Neural cell (in vitro differentiated cells): ENCODE data around the gene HPGD.

ENCODE experiments used
- CTCF ChIP-seq: fragments of 450-650 bp; IDR thresholded peaks from 2 replicates; pipeline ENCODE4 v1.5.1; 2014; ENCODE audit warnings: antibody characterized with exemption, mild to moderate bottlenecking, moderate library complexity; ENCODE audit not compliant: poor library complexity, severe bottlenecking
- EP300 ChIP-seq: fragments of 450-650 bp; conservative IDR thresholded peaks from 2 replicates; pipeline ENCODE4 v1.6.1; 2014; ENCODE audit warnings: antibody characterized with exemption, mild to moderate bottlenecking, moderate library complexity; ENCODE audit not compliant: poor library complexity, severe bottlenecking
- EZH2 ChIP-seq: fragments of 200-600, 300-800 bp; shearing (Covaris generic), sonication (generic); IDR thresholded peaks from 2 replicates; pipeline ENCODE4 v1.6.1; 2014; ENCODE audit warnings: antibody characterized with exemption, low read length, borderline replicate concordance, mild to moderate bottlenecking; ENCODE audit not compliant: insufficient read depth, poor library complexity, severe bottlenecking
- MXI1 ChIP-seq: fragments of 450-650 bp; conservative IDR thresholded peaks from 2 replicates; pipeline ENCODE4 v1.6.1; 2014; ENCODE audit warnings: antibody characterized with exemption, mild to moderate bottlenecking; ENCODE audit not compliant: poor library complexity, severe bottlenecking
- POLR2AphosphoS5 ChIP-seq: IDR thresholded peaks from 2 replicates; pipeline ENCODE4 v1.6.1; 2012
- RAD21 ChIP-seq: fragments of 450-650 bp; conservative IDR thresholded peaks from 2 replicates; pipeline ENCODE4 v1.6.1; 2014; ENCODE audit warnings: antibody characterized with exemption, mild to moderate bottlenecking, moderate library complexity
- REST ChIP-seq: IDR thresholded peaks from 2 replicates; pipeline ENCODE4 v1.6.1; 2012; ENCODE audit warnings: borderline replicate concordance
- TAF1 ChIP-seq: IDR thresholded peaks from 2 replicates; pipeline ENCODE4 v1.6.1; 2012; ENCODE audit warnings: low read depth

- TF ChIP-seq REST (no peak), EP300 (no peak), CTCF (no peak), RAD21 (no peak), POLR2AphosphoS5 (no peak), EZH2 (no peak), MXI1 (no peak), TAF1 (no peak)
Observed at GRCh38 chr4:174516794-174517193, 5.5 kb downstream of the HPGD start.
